Nephron progenitor cell (in vitro differentiated cells): ENCODE data around the gene TUBAL3.

Experiments used
- DNase-seq: peaks from one replicate; pipeline ENCODE4 v3.0.0; 2021
- H3K27ac Mint-ChIP-seq: 2 replicates; pipeline ENCODE4 v1.8.0; 2021; ENCODE audit warnings: mild to moderate bottlenecking, moderate library complexity, mixed read lengths
- H3K27me3 Mint-ChIP-seq: 2 replicates; pipeline ENCODE4 v1.8.0; 2021; ENCODE audit warnings: mild to moderate bottlenecking, low read depth, mixed read lengths; ENCODE audit not compliant: poor library complexity
- H3K36me3 Mint-ChIP-seq: 2 replicates; pipeline ENCODE4 v1.8.0; 2021; ENCODE audit warnings: low read depth, mixed read lengths
- H3K4me1 Mint-ChIP-seq: 2 replicates; pipeline ENCODE4 v1.8.0; 2021; ENCODE audit warnings: mixed read lengths
- H3K4me3 Mint-ChIP-seq: 2 replicates; pipeline ENCODE4 v1.8.0; 2021; ENCODE audit warnings: mild to moderate bottlenecking, moderate library complexity, mixed read lengths
- H3K9me3 Mint-ChIP-seq: 2 replicates; pipeline ENCODE4 v1.8.0; 2021; ENCODE audit warnings: mild to moderate bottlenecking, moderate library complexity, mixed read lengths
- CTCF ChIP-seq: fragments of 200-600 bp; sonication (generic); IDR thresholded peaks from 2 replicates; pipeline ENCODE4 v1.5.0; 2021; ENCODE audit warnings: antibody characterized with exemption

TUBAL3 gene

GRCh38 chr10:5349362-5349761 lies 55.3 kb downstream of the TUBAL3 start:
- no peak for DNase-seq

GRCh38 chr10:5346881-5347280 lies 57.7 kb downstream of the TUBAL3 start:
- no peaks in the 10 kb centered on the region for H3K9me3 Mint-ChIP-seq
- peaks cover 3% of the 10 kb centered on the region for H3K27me3 Mint-ChIP-seq
- H3K27ac Mint-ChIP-seq: no peak overlapping the region

More at GRCh38 chr10:5349362-5349761, 55.3 kb downstream of the TUBAL3 start:
- H3K36me3 Mint-ChIP-seq: no peaks in the 10 kb centered on the region
- no peak overlapping the region for H3K27ac Mint-ChIP-seq
- H3K9me3 Mint-ChIP-seq: no peaks in the 10 kb centered on the region
- no peak for TF ChIP-seq CTCF
- no peaks in the 10 kb centered on the region for H3K4me1 Mint-ChIP-seq
- H3K27me3 Mint-ChIP-seq: no peaks in the 10 kb centered on the region
- no peak overlapping the region for H3K4me3 Mint-ChIP-seq

GRCh38 chr10:5344746-5345145 lies 59.9 kb downstream of the TUBAL3 start:
- Mint-ChIP-seq H3K27me3 (peaks cover 3% of the 10 kb centered on the region), H3K36me3 (no peaks in the 10 kb centered on the region), H3K27ac (no peak overlapping the region), H3K4me1 (no peaks in the 10 kb centered on the region), H3K9me3 (no peaks in the 10 kb centered on the region), H3K4me3 (no peak overlapping the region)
- TF ChIP-seq CTCF: no peak
- no peak for DNase-seq

More at GRCh38 chr10:5346881-5347280, 57.7 kb downstream of the TUBAL3 start:
- Mint-ChIP-seq H3K4me1 (no peaks in the 10 kb centered on the region), H3K4me3 (no peak overlapping the region), H3K36me3 (no peaks in the 10 kb centered on the region)
- no peak for TF ChIP-seq CTCF
- no peak for DNase-seq

- Mint-ChIP-seq H3K4me1 (no peaks in the 10 kb centered on the region), H3K9me3 (no peaks in the 10 kb centered on the region), H3K27me3 (peaks cover 3% of the 10 kb centered on the region), H3K4me3 (no peak overlapping the region), H3K36me3 (no peaks in the 10 kb centered on the region), H3K27ac (no peak overlapping the region)
- DNase-seq: no peak
- no peak for TF ChIP-seq CTCF
Observed at GRCh38 chr10:5343979-5344378, 60.6 kb downstream of the TUBAL3 start.

- Mint-ChIP-seq H3K4me1 (no peaks in the 10 kb centered on the region), H3K36me3 (no peaks in the 10 kb centered on the region), H3K4me3 (no peak overlapping the region), H3K27me3 (peaks cover 3% of the 10 kb centered on the region), H3K27ac (no peak overlapping the region), H3K9me3 (no peaks in the 10 kb centered on the region)
- no peak for TF ChIP-seq CTCF
- DNase-seq: no peak
Observed at GRCh38 chr10:5343561-5343960, 61.1 kb downstream of the TUBAL3 start.
